ENCODE measurements around the gene TBC1D22A.

TBC1D22A gene

GRCh38 chr22:47200273-47201051 is 438.0 kb downstream of the TBC1D22A start:
- DNase-seq (ENCODE audit: low spot score), result no peak

- DNase-seq (ENCODE audit: low spot score), result no peak
These were observed 438.9 kb downstream of the TBC1D22A start for GRCh38 chr22:47201186-47201995.

GRCh38 chr22:47201996-47202818 is 439.8 kb downstream of the TBC1D22A start:
- DNase-seq (ENCODE audit: low spot score), result no peak

GRCh38 chr22:47202819-47203553 is 440.5 kb downstream of the TBC1D22A start:
- DNase-seq (ENCODE audit: low spot score), result no peak

GRCh38 chr22:47203554-47203991 is 441.1 kb downstream of the TBC1D22A start:
- DNase-seq (ENCODE audit: low spot score), result no peak

- DNase-seq (ENCODE audit: low spot score), result no peak
These were observed 441.8 kb downstream of the TBC1D22A start for GRCh38 chr22:47204002-47204979.

GRCh38 chr22:47205081-47205491 is 442.6 kb downstream of the TBC1D22A start:
- no peak for DNase-seq (ENCODE audit: low spot score)

GRCh38 chr22:47205554-47205953 is 443.1 kb downstream of the TBC1D22A start:
- DNase-seq (ENCODE audit: low spot score), result no peak

GRCh38 chr22:47206164-47206563 is 443.7 kb downstream of the TBC1D22A start:
- DNase-seq (ENCODE audit: low spot score), result no peak

- no peak for DNase-seq (ENCODE audit: low spot score)
These were observed 444.3 kb downstream of the TBC1D22A start for GRCh38 chr22:47206666-47207218.

- no peak for DNase-seq (ENCODE audit: low spot score)
These were observed 444.9 kb downstream of the TBC1D22A start for GRCh38 chr22:47207387-47207786.

GRCh38 chr22:47207846-47208554 is 445.6 kb downstream of the TBC1D22A start:
- no peak for DNase-seq (ENCODE audit: low spot score)

- DNase-seq (ENCODE audit: low spot score), result no peak
These were observed 446.2 kb downstream of the TBC1D22A start for GRCh38 chr22:47208630-47209029.

- no peak for DNase-seq (ENCODE audit: low spot score)
These were observed 446.6 kb downstream of the TBC1D22A start for GRCh38 chr22:47209040-47209514.

GRCh38 chr22:47209547-47210023 is 447.1 kb downstream of the TBC1D22A start:
- no peak for DNase-seq (ENCODE audit: low spot score)

GRCh38 chr22:47210112-47210657 is 447.7 kb downstream of the TBC1D22A start:
- no peak for DNase-seq (ENCODE audit: low spot score)

GRCh38 chr22:47210686-47211085 is 448.2 kb downstream of the TBC1D22A start:
- no peak for DNase-seq (ENCODE audit: low spot score)

- DNase-seq (ENCODE audit: low spot score), result peak; percentile 20
These were observed 451.3 kb downstream of the TBC1D22A start for GRCh38 chr22:47213571-47214230.

Measured in CD4-positive, alpha-beta T cell treated with Interleukin-2 at 100 ng/mL for 4 hours (primary cell).